Muscle of back (tissue), 11 donors: ENCODE measurements around the gene IGDCC3. TPM values are rescaled to one million over a fixed set of nuclear protein-coding genes. Genes with fewer than 3 reads are reported as not detected.
A peak's percentile ranks its signal among the peaks of the same experiment; 100 is the strongest.
"Not testable (repeated sequence)": the region's sequence is repeated elsewhere in the genome, so short reads cannot be mapped to it uniquely, and the experiment has no call there.

Experiments used
- DNase-seq, 3 donors: peaks; one replicate each; pipeline versions ENCODE4 v3.0.0 to v3.0.0-alpha.2; 2013
- polyA plus RNA-seq, 10 donors: library from polyadenylated mRNA; unstranded; fragments of 120-200 nt; gene quantifications; one replicate each; pipeline ENCODE4 v1.2.1, GENCODE V29; 2013; ENCODE audit not compliant: insufficient read length in 10 of 10

Gene IGDCC3
- polyA plus RNA-seq, 10 donors: 1.6 to 3.3 (median 2.8) TPM

- DNase-seq: no peak
Measured at GRCh38 chr15:65370885-65371284, 6.9 kb downstream of the IGDCC3 start.

- DNase-seq: no peak
Measured at GRCh38 chr15:65369651-65370050, 8.2 kb downstream of the IGDCC3 start.

- no peak for DNase-seq
Measured at GRCh38 chr15:65369212-65369547, 8.6 kb downstream of the IGDCC3 start.

- peak in 1 of 3 donors; percentile 59 for DNase-seq
Measured at GRCh38 chr15:65368302-65369211, 9.2 kb downstream of the IGDCC3 start.

GRCh38 chr15:65366122-65366892 lies 11.5 kb downstream of the IGDCC3 start:
- DNase-seq: no peak

GRCh38 chr15:65365229-65365628 lies 12.6 kb downstream of the IGDCC3 start:
- no peak for DNase-seq

GRCh38 chr15:65363766-65364165 lies 14.0 kb downstream of the IGDCC3 start:
- no peak for DNase-seq

- DNase-seq: no peak
Measured at GRCh38 chr15:65363306-65363705, 14.5 kb downstream of the IGDCC3 start.

- no peak for DNase-seq
Measured at GRCh38 chr15:65362491-65362890, 15.3 kb downstream of the IGDCC3 start.

GRCh38 chr15:65361708-65362459 lies 15.9 kb downstream of the IGDCC3 start:
- DNase-seq: no peak

- DNase-seq: no peak
Measured at GRCh38 chr15:65360506-65360905, 17.3 kb downstream of the IGDCC3 start.

GRCh38 chr15:65355988-65356353 lies 21.8 kb downstream of the IGDCC3 start:
- no peak for DNase-seq

- peak in 1 of 3 donors; percentile 52 for DNase-seq
Measured at GRCh38 chr15:65355173-65355987, 22.4 kb downstream of the IGDCC3 start.

GRCh38 chr15:65354835-65355172 lies 23.0 kb downstream of the IGDCC3 start:
- no peak for DNase-seq

GRCh38 chr15:65351972-65352371 lies 25.8 kb downstream of the IGDCC3 start:
- not testable (repeated sequence) for DNase-seq

- no peak for DNase-seq
Measured at GRCh38 chr15:65349338-65349737, 28.5 kb downstream of the IGDCC3 start.

- DNase-seq: not testable (repeated sequence)
Measured at GRCh38 chr15:65347756-65348155, 30.0 kb downstream of the IGDCC3 start.

GRCh38 chr15:65346856-65347598 lies 30.8 kb downstream of the IGDCC3 start:
- no peak for DNase-seq

GRCh38 chr15:65344914-65345275 lies 32.9 kb downstream of the IGDCC3 start:
- no peak for DNase-seq

GRCh38 chr15:65344214-65344913 lies 33.4 kb downstream of the IGDCC3 start:
- DNase-seq: no peak
